IPS-20b (cell line): ENCODE measurements around the gene JAML.

Source experiments
- H3K27ac ChIP-seq: one replicate; pipeline ENCODE4 v1.5.1; 2013; ENCODE audit warnings: low read length
- H3K27me3 ChIP-seq: 2 replicates; pipeline ENCODE4 v1.6.1; 2013; ENCODE audit warnings: mild to moderate bottlenecking, low read length, inconsistent platforms; ENCODE audit not compliant: insufficient read depth
- H3K36me3 ChIP-seq: 2 replicates; pipeline ENCODE4 v1.6.1; 2013; ENCODE audit warnings: low read depth, mild to moderate bottlenecking, inconsistent platforms, low read length, moderate library complexity; ENCODE audit not compliant: insufficient read depth
- H3K4me1 ChIP-seq: 2 replicates; pipeline ENCODE4 v1.6.1; 2013; ENCODE audit warnings: mild to moderate bottlenecking, control low read depth, inconsistent platforms, low read length, moderate library complexity; ENCODE audit not compliant: insufficient read depth
- H3K4me3 ChIP-seq: 2 replicates; pipeline ENCODE4 v1.5.1; 2013; ENCODE audit warnings: mild to moderate bottlenecking, low read length, inconsistent platforms
- H3K9ac ChIP-seq: 2 replicates; pipeline ENCODE4 v1.6.1; 2013; ENCODE audit warnings: low read depth, mild to moderate bottlenecking, inconsistent platforms, low read length, moderate library complexity
- H3K9me3 ChIP-seq: 2 replicates; pipeline ENCODE4 v1.6.1; 2013; ENCODE audit warnings: mild to moderate bottlenecking, low read depth, low read length, inconsistent platforms; ENCODE audit not compliant: insufficient read depth

The JAML gene, protein sequence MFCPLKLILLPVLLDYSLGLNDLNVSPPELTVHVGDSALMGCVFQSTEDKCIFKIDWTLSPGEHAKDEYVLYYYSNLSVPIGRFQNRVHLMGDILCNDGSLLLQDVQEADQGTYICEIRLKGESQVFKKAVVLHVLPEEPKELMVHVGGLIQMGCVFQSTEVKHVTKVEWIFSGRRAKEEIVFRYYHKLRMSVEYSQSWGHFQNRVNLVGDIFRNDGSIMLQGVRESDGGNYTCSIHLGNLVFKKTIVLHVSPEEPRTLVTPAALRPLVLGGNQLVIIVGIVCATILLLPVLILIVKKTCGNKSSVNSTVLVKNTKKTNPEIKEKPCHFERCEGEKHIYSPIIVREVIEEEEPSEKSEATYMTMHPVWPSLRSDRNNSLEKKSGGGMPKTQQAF

DNA sequence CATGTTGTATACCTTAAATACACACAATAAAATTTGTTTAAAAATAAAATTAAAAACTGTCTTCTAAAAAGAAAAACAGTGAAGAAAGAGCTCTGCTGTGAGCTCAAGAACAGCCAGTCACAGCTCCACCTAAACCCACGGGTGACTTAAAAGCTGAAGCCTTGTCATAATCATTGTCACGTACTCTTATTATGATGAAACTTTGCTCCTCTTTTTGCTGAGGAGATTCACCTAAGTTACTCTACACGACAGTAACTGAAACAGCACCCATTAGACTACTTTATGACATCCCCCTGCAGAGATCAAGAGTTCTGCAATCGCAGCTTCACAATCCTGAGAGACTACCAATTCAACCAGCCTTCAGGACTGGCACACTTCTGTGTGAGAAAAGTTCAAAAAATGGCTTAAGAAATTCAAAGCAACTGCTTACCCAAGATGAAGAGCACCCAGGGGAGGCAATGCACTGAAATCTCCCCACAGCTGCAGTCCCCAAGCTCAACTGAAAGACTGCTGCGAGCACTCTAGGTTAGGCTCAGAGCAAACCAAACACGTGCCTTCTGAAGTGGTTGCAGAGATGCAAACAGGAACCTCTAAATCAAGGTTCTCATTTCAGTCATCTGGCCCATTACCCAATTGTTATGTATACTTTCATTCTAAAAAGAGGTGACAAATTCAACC is at the start of gene JAML:
Gene JAML (minus strand): TSS at position 501 of the 678 bp plus-strand sequence. CDS start 10,145 bp downstream, outside the sequence.
- 0 out of 2 replicates have a peak, but pooled peaks cover 2% of the 10 kb centered on the region for H3K4me1 ChIP-seq
- no peak within 1 kb of the TSS for H3K9ac ChIP-seq
- no peaks in the 10 kb centered on the region; the same call in 1 of the 2 replicates for H3K27me3 ChIP-seq
- H3K9me3 ChIP-seq = no peaks in the 10 kb centered on the region
- no peak within 1 kb of the TSS for H3K27ac ChIP-seq
- H3K36me3 ChIP-seq = no peaks in the 10 kb centered on the region
- H3K4me3 ChIP-seq = no peak within 1 kb of the TSS

- H3K4me1 ChIP-seq = no peaks in the 10 kb centered on the region
- H3K4me3 ChIP-seq = no peak overlapping the region
- H3K27ac ChIP-seq = no peak overlapping the region
- H3K9ac ChIP-seq = no peak overlapping the region
- H3K27me3 ChIP-seq = peaks cover 14% of the 10 kb centered on the region
- H3K36me3 ChIP-seq = no peaks in the 10 kb centered on the region
- no peaks in the 10 kb centered on the region for H3K9me3 ChIP-seq
These were observed 49.4 kb upstream of the JAML start for GRCh38 chr11:118274186-118274585.

DNA sequence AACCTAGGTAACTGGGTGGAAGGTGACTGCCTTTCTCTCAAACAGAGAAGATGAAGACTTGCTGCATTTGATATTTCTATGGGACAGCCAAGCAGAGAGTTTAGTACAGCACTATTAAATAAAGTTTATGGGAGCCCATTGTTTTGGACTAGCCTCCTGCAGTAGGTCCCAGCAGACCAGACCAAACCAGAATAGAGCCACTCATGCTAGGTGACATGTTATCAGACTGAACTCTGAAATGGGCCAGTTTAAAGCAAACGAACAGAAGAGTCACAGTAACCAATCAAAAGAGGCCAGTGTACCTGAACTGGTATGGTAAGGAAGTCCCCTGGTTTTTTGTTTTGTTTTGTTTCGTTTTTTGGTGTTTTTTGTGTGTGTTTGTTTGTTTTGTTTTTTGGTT is 47.2 kb upstream of the JAML start:
- Histone ChIP-seq H3K36me3 (no peaks in the 10 kb centered on the region), H3K4me1 (no peaks in the 10 kb centered on the region), H3K4me3 (no peak overlapping the region), H3K9me3 (no peaks in the 10 kb centered on the region), H3K27ac (no peak overlapping the region), H3K9ac (no peak overlapping the region), H3K27me3 (peaks cover 34% of the 10 kb centered on the region)

DNA sequence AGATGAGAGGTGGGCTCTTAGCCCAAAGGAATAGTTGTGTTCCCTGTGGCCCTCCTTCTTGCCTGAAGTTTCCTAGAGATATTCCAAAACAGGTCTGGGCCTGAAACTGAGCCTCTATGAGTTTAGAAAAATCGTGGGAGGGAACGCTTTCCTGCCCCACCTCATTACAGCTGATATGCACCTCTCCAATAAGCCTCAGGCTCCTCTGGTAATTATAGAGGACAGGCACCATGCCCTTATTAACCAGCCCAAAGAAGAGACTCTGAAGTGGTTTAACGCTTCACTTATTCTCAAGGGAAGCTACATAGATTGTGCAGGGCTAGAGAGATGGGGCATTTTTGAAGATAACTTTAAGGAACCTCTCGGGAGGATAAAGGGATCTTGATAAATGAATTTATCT is 42.7 kb upstream of the JAML start:
- no peak overlapping the region for H3K4me3 ChIP-seq
- no peak overlapping the region for H3K9ac ChIP-seq
- H3K4me1 ChIP-seq = peaks cover 7% of the 10 kb centered on the region; the same call in 1 of the 2 replicates
- H3K27me3 ChIP-seq = peaks cover 72% of the 10 kb centered on the region
- no peaks in the 10 kb centered on the region for H3K9me3 ChIP-seq
- H3K27ac ChIP-seq = no peak overlapping the region
- H3K36me3 ChIP-seq = no peaks in the 10 kb centered on the region

DNA sequence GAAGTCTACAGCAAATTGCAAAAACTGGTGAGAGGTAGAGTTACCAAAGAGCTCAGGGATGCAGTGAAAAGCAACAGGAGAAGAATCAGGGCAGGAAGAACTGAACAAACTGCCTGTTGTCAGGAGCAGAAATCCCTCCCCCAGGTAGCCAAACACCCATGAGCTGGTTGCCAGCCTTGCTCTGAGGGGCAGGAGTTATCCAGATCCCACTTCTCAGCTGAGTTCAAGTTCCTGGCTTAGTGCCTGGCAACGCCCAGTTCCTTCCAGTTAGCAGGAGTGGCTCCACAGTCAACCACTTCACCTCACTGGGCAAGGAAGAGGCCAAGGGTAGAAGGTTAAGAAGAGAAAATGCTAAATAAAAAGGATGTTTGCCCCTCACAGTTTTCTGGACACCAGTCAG is 41.1 kb upstream of the JAML start:
- H3K27ac ChIP-seq = no peak overlapping the region
- H3K9ac ChIP-seq = no peak overlapping the region
- H3K36me3 ChIP-seq = no peaks in the 10 kb centered on the region
- H3K27me3 ChIP-seq = peaks cover 88% of the 10 kb centered on the region
- no peak overlapping the region for H3K4me3 ChIP-seq
- peaks cover 7% of the 10 kb centered on the region; the same call in 1 of the 2 replicates for H3K4me1 ChIP-seq
- no peaks in the 10 kb centered on the region for H3K9me3 ChIP-seq

DNA sequence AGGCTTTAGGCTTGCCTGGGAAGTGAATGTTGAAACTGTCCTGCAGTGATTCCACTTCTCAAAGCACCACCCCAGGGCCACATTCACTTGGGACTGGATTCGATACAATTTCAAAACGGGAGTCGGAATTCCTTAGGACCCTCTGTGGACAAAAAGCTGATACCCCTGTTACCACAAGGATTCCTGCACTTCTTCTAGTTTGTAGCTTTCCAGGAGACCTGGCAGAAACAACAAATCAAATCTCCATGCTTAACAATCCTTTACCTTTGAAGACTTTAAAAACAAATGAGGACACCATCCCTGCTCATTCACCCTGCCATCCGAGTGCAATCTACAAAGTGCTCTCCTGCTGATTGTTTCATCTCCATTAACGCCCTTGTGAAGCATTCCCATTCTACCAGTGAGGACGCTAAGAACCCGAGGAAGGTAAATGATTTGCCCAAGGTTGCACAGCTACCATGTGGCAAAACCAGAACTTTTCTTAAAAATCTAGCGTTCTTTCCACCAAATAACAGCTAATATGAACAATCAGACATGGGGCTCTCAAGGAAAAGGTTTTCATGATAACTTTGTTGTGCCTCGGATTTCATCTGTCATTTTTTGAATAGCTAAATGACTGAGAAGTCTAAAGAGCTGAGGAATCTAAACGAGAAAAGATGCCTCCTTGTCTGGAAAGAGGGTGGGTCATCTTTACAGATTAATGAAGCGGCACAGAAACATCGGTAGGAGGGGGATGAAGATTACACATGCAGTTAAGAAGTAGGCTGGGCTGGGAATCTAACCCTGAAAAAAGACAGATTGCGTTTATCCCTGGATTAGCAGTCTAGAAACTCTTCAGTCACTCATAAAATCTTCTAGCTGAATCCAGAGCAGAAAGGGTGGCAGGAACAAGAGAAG is 40.0 kb upstream of the JAML start:
- no peaks in the 10 kb centered on the region for H3K36me3 ChIP-seq
- H3K9ac ChIP-seq = peak overlapping the region; percentile 49; the same call in 1 of the 2 replicates
- H3K9me3 ChIP-seq = no peaks in the 10 kb centered on the region
- H3K27me3 ChIP-seq = peaks cover 90% of the 10 kb centered on the region
- peak overlapping the region; percentile 65 for H3K4me3 ChIP-seq
- H3K4me1 ChIP-seq = peaks cover 7% of the 10 kb centered on the region; the same call in 1 of the 2 replicates
- no peak overlapping the region for H3K27ac ChIP-seq

- peak within 1 kb of the TSS; percentile 49; the same call in 1 of the 2 replicates for H3K9ac ChIP-seq
These were observed 39.1 kb upstream of the JAML start, which contains the start of gene MPZL2 for GRCh38 chr11:118263695-118264568. Gene MPZL2 (minus strand): TSS chr11:118264297. CDS start chr11:118264153, 144 bp downstream.

DNA sequence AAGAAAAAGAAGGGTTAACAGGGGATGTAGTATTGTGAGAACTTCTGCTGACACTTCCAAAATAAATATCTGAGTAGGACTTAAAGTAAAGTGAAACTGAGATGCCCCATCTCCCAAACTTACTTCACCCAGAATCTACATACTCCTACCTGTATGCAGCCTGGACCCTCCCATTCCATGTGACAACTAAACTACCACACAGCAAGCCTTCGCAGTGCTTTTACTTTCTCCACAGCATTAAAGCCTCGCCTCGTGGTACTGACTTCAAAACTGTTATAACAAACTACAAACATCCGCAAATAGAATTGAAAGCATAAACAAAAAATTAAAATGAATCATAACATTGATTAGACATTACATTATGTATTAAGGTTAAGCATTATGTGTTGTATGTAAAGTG is 38.3 kb upstream of the JAML start:
- H3K27ac ChIP-seq = no peak overlapping the region
- H3K9me3 ChIP-seq = no peaks in the 10 kb centered on the region
- H3K9ac ChIP-seq = no peak overlapping the region
- peak overlapping the region; percentile 65; the same call in 1 of the 2 replicates for H3K4me3 ChIP-seq
- H3K27me3 ChIP-seq = peaks cover 78% of the 10 kb centered on the region
- H3K4me1 ChIP-seq = peaks cover 7% of the 10 kb centered on the region; the same call in 1 of the 2 replicates
- no peaks in the 10 kb centered on the region for H3K36me3 ChIP-seq

More at GRCh38 chr11:118263695-118264568, 39.1 kb upstream of the JAML start, which contains the start of gene MPZL2:
- peak within 1 kb of the TSS; percentile 65 for H3K4me3 ChIP-seq
- H3K27ac ChIP-seq = no peak within 1 kb of the TSS
- peaks cover 86% of the 10 kb centered on the region for H3K27me3 ChIP-seq
- H3K4me1 ChIP-seq = peaks cover 7% of the 10 kb centered on the region; the same call in 1 of the 2 replicates
- H3K36me3 ChIP-seq = no peaks in the 10 kb centered on the region
- H3K9me3 ChIP-seq = no peaks in the 10 kb centered on the region

- Histone ChIP-seq H3K4me1 (peaks cover 7% of the 10 kb centered on the region; the same call in 1 of the 2 replicates), H3K27ac (no peak overlapping the region), H3K9ac (no peak overlapping the region), H3K36me3 (no peaks in the 10 kb centered on the region), H3K27me3 (peaks cover 51% of the 10 kb centered on the region), H3K9me3 (no peaks in the 10 kb centered on the region), H3K4me3 (no peak overlapping the region)
These were observed 35.5 kb upstream of the JAML start for GRCh38 chr11:118260353-118260752.

GRCh38 chr11:118259138-118259537 is 34.3 kb upstream of the JAML start:
- Histone ChIP-seq H3K27me3 (peaks cover 51% of the 10 kb centered on the region), H3K36me3 (no peaks in the 10 kb centered on the region)

More at GRCh38 chr11:118259138-118259537, 34.3 kb upstream of the JAML start:
- no peak overlapping the region for H3K9ac ChIP-seq
- no peak overlapping the region for H3K27ac ChIP-seq
- H3K4me1 ChIP-seq = no peaks in the 10 kb centered on the region
- H3K9me3 ChIP-seq = no peaks in the 10 kb centered on the region
- no peak overlapping the region for H3K4me3 ChIP-seq
